GM18870 (cell line): ENCODE results near the gene SDHD.
"Not testable (repeated sequence)": the region's sequence is repeated elsewhere in the genome, so short reads cannot be mapped to it uniquely, and the experiment has no call there.

Experiments
- ATAC-seq: cut with Tn5 transposase; IDR thresholded peaks from one replicate; pipeline ENCODE4 v1.9.1; 2021; ENCODE audit warnings: moderate library complexity; ENCODE audit not compliant: unreplicated experiment

The SDHD gene

DNA sequence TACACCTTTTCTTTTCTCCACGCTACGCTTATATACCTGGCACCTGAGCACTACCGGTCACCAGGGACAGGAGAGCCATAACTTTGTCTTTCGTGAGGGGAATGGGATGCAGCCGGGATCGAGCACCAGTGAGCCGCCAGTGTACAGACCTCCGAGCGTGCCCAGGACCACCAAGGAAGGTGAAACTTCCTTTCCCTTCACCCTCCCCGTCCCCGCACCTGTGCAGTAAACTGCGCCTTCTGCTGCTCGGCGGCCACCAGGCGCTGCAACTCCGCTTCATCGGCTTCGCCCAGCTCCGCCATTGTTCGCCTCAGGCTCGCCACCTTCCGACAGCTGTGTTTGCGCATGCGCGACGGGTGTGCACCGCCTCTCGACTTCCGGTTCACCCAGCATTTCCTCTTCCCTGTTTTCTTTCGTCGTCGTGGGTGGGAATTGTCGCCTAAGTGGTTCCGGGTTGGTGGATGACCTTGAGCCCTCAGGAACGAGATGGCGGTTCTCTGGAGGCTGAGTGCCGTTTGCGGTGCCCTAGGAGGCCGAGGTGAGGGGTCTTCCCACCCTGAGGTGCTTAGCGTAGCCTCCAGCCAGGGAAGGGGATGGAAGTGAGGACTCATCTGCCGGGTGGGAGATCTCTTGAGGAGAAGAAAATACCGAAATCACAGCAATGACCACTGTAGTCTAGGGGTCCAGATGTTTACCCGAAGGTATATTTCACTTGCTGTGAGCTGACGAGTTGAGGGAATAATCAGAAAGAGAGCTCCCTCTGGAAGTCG, at the start of gene SDHD, which contains the start of gene TIMM8B:
SDHD (plus strand) TSS at position 452 of the 770 bp plus-strand sequence; CDS start at position 487, 35 bp downstream.
TIMM8B (minus strand) TSS at position 335 of the 770 bp plus-strand sequence; CDS start at position 302, 33 bp downstream.
- peak; percentile 76 for ATAC-seq

- ATAC-seq: no peak
Observed at GRCh38 chr11:112037527-112037926, 49.1 kb upstream of the SDHD start.

GRCh38 chr11:112042161-112042960, 44.3 kb upstream of the SDHD start:
- ATAC-seq: no peak

DNA sequence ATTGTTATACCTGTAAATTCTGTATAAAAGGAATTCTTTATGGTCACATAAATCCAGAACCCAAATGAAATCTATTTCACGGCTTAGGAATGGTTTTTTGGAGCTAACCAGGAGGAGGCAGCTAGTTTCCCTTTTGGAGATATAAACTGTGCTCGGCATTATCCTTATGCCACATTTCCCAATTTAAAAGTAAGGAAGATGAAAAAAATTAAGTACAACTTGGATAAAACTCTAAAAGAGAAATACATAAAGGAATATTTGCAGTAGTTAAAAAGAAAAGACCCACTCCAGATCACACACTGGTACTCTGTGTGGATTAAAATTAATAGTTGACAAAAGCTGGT, 43.7 kb upstream of the SDHD start:
- no peak for ATAC-seq

GRCh38 chr11:112044961-112045360, 41.7 kb upstream of the SDHD start:
- no peak for ATAC-seq

DNA sequence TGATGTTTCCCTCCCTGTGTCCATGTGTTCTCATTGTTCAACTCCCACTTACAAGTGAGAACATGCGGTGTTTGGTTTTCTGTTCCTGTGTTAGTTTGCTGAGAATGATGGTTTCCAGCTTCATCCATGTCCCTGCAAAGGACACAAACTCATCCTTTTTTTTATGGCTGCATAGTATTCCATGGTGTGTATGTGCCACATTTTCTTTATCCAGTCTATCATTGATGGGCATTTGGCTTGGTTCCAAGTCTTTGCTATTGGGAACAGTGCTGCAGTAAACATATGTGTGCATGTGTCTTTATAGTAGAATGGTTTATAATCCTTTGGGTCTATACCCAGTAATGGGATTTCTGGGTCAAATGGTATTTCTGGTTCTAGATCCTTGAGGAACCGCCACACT, 40.0 kb upstream of the SDHD start:
- ATAC-seq: not testable (repeated sequence)

DNA sequence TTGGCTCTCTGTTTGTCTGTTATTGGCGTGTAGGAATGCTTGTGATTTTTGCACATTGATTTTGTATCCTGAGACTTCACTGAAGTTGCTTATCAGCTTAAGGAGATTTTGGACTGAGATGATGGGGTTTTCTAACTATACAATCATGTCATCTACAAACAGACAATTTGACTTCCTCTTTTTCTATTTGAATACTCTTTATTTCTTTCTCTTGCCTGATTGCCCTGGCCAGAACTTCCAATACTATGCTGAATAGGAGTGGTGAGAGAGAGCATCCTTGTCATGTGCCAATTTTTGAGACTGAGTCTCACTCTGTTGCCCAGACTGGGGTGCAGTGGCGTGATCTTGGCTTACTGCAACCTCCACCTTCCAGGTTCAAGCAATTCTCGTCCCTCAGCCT, 38.4 kb upstream of the SDHD start:
- not testable (repeated sequence) for ATAC-seq

DNA sequence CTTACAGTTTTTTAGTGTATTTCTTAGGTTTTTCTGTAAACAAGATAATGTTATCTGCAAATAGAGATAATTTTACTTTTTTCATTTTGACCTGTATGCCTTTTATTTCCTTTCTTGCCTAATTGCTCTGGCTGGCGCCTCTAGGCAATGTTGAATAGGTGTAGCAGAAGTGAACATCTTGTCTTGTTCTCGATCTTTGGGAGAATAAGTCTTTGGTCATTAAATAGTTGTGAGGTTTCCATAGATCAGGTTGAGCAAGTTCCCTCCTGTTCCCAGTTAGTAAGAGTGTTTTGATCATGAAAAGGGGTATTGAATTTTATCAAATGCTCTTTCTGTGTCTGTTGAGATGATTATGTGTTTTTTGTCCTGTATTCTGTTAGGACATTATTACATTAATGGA, 36.9 kb upstream of the SDHD start:
- no peak for ATAC-seq

- peak; percentile 82 for ATAC-seq
Observed at GRCh38 chr11:112050721-112051120, 36.0 kb upstream of the SDHD start.

DNA sequence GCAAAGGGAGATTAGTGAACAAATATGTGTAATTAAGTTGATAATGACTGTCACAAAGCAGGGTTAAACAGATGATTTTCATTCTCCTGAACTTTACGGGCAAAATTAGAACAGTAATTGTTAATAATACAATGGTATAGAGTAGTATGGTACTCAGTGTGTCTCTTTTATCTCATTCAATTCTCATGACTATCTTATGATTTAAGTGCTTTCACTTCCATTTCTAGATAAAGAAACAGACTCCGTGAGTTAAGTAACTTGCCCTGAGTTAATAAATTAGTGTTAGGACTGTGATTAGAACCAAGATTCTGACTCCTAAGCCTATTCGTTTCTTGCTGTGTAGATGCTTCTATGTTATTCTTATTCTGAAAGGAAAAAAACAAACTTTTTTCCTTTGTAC, 34.9 kb upstream of the SDHD start:
- no peak for ATAC-seq

DNA sequence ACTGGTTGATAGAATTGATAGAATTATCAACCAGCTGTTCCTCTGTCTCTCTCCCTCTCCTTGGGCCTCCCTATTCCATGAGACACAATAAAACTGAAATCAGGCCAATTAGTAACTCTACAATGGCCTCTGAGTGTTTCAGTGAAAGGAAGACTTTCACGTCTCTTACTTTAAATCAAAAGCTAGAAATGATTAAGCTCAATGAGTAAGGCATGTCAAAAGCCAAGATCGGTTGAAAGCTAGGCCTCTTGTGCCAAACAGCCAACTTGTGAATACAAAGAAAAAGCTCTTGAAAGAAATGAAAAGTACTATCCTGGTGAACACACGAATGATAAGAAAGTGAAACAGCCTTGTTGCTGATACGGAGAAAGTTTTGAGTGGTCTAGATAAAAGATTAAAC, 29.5 kb upstream of the SDHD start:
- ATAC-seq: no peak

DNA sequence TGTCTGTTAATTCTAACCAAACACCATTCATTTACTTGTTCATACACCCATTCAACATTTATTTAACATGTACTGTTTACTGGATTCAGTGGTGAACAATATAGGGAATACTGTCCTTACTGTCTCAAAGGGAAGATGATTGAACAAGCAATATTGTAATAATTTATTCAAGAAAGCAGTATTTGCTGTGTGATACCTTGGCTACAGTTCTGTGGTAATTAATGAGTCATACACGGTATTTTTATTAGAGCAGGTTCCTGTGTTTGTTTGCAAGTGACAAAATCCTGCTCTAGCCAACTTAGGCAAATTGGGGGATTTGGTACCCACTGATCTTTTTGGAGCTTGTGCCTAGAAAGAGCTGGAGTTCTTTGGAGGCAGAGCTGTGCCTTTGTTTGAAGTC, 28.6 kb upstream of the SDHD start:
- ATAC-seq: no peak

- ATAC-seq: no peak
Observed at GRCh38 chr11:112062923-112063322, 23.8 kb upstream of the SDHD start.

DNA sequence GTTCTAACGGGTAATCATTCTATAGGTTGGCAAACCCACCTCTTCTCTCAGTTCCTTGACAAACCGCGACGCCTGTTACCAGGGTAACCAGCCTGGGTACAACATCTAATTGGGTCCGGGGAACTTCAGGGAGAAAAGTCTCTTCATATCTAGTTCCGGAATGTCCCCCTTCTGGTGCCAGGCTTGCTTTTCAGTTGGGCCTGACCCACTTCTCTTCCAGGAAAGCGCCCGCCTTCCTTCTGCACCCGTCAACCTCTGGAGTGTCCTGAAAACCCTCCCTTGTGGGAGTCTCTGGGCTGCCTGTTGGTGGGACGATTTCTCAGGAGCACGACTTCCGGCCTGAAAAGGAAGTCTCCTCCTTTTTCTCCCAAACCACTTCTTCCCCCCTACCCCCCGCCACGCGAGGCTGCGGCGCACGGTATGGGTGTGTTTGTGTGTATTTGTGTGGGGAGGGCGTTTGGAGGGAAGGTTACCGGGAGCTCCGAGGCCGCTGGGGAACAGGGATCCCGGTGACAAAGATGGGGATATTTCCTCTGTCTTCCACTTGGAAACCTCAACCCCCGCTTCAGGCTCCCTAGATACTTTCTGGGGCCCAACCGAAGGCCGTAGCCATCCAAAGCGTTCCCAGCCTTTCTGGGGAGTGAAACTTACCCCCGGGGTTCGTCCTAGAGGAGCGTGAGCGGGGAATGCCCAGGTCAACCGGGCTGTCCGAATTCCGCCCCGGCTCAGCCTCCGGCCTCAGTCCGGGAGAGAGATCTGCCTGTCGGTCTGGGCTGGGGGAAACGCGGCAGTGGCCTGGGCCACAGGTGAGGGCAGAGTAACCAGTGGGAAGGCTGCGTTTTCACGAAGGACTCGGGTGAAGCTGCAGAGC, 12.5 kb upstream of the SDHD start, which contains the start of the genes NKAPD1 and PIH1D2:
NKAPD1 (plus strand) TSS at position 359 of the 871 bp plus-strand sequence. CDS start 1,276 bp downstream, outside the sequence.
PIH1D2 (minus strand) TSS at position 77 of the 871 bp plus-strand sequence. CDS start 843 bp downstream, outside the sequence.
- ATAC-seq: peak; percentile 80

DNA sequence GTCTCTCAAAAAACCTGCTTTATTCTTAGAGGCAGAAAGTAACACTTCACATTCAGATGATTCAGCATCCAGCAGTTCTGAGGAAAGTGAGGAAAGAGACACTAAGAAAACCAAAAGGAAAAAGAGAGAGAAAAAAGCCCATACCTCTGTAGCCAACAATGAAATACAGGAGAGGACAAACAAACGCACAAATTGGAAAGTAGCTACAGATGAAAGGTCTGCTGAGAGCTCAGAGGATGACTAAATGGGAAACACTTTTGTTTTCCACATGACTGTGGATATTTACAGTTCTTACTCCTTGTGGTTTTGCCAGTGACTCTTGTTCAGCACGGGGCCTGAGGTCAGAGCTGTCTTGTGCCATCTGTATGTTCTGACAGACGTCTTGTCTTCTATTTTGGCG, 3.9 kb upstream of the SDHD start:
- no peak for ATAC-seq

DNA sequence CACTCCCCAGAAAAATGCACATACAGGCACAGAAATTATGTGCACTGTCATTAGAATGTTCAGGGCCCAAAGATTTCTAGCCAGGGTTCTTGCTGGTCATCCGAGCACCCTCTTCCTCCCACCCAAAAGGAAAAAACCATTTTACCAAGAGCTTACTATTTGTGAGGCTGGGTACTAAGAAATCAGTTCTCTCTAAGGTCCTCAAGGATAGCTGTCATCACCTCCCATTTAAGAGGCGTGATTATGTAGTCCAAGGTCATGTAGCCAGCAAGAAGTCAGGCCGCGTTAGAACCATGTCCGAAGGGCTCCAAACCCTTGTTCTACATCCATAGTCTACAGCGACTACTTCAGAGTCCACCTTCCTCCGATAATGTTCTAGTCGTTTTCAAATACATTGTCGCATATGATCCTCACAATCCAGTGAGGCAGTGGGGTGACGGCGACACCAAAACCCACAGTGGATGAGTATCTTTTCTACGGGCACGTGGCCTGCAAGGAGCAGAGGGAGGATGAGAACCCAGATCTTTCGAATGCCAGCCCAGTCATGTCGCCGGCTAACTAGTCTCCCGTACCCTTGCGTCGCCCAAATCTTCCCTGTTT, 751 bp upstream of the SDHD start:
- ATAC-seq: peak; percentile 29

- no peak for ATAC-seq
Observed at GRCh38 chr11:112087212-112087611, 539 bp downstream of the SDHD start.

DNA sequence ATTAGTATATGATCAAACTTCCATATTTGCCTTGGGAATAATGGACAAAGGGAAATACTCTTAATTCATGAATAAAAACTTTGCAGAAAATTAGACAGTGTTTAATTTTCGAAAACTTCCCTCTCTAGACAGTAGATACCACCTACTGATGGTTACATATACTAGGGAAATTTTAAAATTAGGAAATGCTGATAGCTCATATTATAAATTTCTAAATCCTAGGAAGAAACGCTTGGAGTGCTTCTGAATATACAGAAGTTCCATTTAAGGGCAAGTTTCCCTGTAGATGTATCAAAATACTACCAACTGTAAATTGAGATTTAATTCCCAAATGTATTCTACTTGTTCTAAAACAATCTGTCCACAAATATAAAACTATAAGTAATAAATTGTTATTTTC, 8.6 kb downstream of the SDHD start:
- ATAC-seq: not testable (repeated sequence)

DNA sequence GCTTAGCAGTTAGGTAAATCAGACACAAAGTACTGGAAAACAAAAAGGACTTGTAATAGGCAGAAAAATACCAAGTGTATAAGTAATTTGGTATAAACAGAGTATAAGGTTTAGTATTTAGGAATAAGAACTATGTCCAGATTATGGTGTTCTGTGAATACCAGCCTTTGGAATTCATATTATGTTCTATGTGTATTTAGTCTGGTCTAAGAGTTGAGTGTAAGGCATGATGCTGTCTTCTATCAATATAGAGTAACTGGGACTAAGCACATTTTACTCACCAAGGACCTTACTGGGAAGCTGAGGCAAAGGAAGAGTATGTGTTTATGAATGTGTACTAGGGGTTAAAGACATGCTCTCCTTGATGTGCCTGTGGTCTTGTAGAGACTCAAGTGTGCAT, 9.5 kb downstream of the SDHD start:
- ATAC-seq: no peak

DNA sequence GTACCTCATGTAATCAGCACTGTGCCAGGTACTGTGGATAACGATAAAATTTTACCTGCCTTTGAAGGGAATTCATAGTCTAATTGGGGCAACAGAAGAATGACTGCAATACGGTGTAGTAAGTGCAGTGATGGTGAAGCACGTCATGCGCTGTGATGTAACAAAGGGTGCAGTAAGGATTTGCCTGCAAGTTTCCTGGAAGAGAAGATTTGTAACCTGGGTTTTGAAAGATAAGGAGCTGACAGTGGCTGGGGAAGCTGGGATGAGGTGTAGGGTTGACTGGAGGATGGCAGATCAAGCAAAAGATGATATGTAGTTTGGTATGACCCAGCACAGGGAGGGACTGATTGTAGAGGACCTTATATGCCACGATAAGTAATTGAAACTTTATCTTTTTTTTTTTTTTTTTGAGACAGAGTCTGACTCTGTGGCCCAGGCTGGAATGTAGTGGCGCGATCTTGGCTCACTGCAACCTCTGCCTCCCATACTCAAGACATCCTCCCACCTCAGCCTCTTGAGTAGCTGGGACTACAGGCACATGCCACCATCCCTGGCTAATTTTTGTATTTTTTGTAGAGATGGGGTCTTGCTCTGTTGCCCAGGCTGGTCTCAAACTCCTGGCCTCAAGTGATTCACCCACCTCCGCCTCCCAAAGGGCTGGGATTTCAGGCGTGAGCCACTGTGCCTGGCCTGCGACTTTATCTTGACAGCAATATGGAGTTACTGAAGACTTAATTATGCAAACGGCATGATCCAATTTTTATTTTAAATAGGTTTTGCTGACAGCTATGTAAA, 11.3 kb downstream of the SDHD start:
- ATAC-seq: no peak
